ENCODE data around the gene E2F1. TPM values are rescaled to one million over a fixed set of nuclear protein-coding genes. Genes with fewer than 3 reads are reported as not detected.

E2F1 gene
- polyA plus RNA-seq, 1 experiment, result 2.6 TPM

DNA sequence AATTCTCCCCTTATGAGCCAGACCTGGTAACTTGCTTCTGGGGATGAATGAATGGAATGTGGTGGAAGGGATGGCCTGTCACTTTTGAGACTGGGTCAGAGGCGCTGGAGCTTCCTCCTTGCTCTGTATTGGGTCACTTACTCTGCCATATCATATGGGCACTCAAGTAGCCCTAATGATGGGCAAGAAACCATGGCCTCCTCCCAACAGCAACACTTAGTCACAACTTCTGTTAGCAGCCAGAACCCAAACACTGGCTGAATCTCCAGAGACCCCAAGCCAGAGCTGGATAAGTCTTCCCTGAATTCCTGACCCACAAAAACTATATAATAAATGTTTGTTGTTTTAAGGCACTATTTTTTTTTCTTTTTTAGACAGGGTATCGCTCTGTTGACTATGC is 5.5 kb downstream of the E2F1 start:
- no peak for DNase-seq (ENCODE audit: low read depth, low spot score)
- no peaks in the 10 kb centered on the region for H3K9me3 ChIP-seq (ENCODE audit: control insufficient read depth, insufficient read depth, low read length)
- no peak overlapping the region for H3K27ac ChIP-seq (ENCODE audit: low read depth, low read length)
- CTCF ChIA-PET, result interaction anchor here (0.6 to 2.8 kb wide), 2 partner anchors 12 to 112 kb away, joined by 6 to 9 read pairs; no protein-coding TSS in a partner anchor
- no peak overlapping the region for H3K4me3 ChIP-seq (ENCODE audit: low read depth, low read length)
- POLR2A ChIA-PET, result no interaction called here
- TF ChIP-seq, protein P1, sequence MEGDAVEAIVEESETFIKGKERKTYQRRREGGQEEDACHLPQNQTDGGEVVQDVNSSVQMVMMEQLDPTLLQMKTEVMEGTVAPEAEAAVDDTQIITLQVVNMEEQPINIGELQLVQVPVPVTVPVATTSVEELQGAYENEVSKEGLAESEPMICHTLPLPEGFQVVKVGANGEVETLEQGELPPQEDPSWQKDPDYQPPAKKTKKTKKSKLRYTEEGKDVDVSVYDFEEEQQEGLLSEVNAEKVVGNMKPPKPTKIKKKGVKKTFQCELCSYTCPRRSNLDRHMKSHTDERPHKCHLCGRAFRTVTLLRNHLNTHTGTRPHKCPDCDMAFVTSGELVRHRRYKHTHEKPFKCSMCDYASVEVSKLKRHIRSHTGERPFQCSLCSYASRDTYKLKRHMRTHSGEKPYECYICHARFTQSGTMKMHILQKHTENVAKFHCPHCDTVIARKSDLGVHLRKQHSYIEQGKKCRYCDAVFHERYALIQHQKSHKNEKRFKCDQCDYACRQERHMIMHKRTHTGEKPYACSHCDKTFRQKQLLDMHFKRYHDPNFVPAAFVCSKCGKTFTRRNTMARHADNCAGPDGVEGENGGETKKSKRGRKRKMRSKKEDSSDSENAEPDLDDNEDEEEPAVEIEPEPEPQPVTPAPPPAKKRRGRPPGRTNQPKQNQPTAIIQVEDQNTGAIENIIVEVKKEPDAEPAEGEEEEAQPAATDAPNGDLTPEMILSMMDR (IDR thresholded peaks at IDR 0.05; ENCODE audit: low read depth, low read length), result no peak
- H3K27me3 ChIP-seq (ENCODE audit: control insufficient read depth, insufficient read depth, low read length), result no peaks in the 10 kb centered on the region

DNA sequence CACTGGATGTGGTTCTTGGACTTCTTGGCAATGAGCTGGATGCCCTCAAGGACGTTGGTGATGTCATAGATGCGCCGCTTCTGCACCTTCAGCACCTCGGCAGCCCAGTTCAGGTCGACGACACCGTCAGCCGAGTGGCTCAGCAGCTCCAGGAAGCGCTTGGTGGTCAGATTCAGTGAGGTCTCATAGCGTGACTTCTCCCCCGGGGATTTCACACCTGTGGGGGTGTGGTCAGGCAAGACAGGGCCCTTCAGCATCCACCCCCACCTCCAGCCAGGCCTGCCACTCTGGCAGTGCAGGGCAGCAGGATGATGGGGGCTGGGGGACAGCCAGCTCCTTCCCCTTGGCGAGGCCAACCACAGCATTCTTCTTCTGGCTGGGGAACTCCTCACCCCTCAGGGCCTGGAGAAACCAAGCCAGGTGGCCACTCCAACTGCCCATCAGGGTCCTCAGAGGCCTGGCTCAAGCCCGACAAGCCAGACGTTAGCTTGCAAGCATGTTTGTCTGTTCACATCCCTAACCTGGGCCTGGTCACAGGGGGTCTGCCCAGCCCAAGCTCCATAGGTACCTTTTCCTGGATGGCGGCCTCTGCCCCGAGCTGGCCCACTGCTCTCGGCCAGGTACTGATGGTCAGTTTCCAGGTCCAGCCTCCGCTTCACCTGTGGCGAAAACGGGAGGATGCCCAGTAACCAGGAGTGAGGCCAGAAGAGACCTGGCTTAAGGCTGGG is 6.3 kb downstream of the E2F1 start:
- ChIA-PET POLR2A (interaction anchor here (1.0 to 1.2 kb wide), 2 partner anchors 13 to 17 kb away, joined by 3 to 4 read pairs; partner anchors contain the start of gene ACTL10), CTCF (interaction anchor here (2.8 kb wide), 1 partner anchor 12 kb away, joined by 9 read pairs; no protein-coding TSS in a partner anchor)
- TF ChIP-seq, protein P1 (IDR thresholded peaks at IDR 0.05; ENCODE audit: low read depth, low read length), result no peak
- H3K9me3 ChIP-seq (ENCODE audit: control insufficient read depth, insufficient read depth, low read length), result no peaks in the 10 kb centered on the region
- no peak overlapping the region for H3K4me3 ChIP-seq (ENCODE audit: low read depth, low read length)
- DNase-seq (ENCODE audit: low read depth, low spot score), result no peak
- no peak overlapping the region for H3K27ac ChIP-seq (ENCODE audit: low read depth, low read length)
- H3K27me3 ChIP-seq (ENCODE audit: control insufficient read depth, insufficient read depth, low read length), result no peaks in the 10 kb centered on the region

DNA sequence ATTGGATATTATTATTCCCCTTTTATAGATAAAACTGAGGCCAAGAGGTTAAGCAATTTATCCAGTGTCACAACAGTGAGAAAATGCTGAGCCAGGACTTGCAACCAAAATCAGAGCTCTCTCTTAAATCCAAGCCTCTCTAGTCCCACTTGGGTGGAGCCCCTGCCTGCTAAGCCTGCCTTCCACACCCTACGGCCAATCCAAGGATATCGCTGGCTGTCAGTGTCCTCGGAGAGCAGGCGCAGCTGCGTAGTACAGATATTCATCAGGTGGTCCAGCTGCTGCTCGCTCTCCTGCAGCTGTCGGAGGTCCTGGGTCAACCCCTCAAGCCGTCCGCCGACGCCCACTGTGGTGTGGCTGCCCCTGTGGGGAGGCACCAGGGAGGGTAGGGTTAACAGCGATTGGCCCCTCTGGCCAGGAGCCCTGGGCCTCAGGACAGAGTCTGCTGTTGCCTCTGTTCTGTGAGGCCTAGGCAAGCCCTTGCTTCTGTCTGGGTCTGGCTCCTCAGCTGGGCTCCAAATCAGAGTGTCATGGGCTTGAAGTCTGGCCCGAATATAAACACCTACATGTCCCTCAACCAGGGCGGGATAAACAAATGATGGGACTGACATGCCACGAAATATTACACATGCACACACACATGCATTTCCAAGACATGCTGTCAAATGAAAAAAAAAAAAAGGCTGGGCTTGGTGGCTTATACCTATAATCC is 8.0 kb downstream of the E2F1 start:
- Histone ChIP-seq H3K4me3 (ENCODE audit: low read depth, low read length) (no peak overlapping the region), H3K27me3 (ENCODE audit: control insufficient read depth, insufficient read depth, low read length) (no peaks in the 10 kb centered on the region), H3K27ac (ENCODE audit: low read depth, low read length) (no peak overlapping the region), H3K9me3 (ENCODE audit: control insufficient read depth, insufficient read depth, low read length) (no peaks in the 10 kb centered on the region; the same call in 1 of the 2 replicates)
- no peak for DNase-seq (ENCODE audit: low read depth, low spot score)
- ChIA-PET POLR2A (no interaction called here), CTCF (no interaction called here)
- TF ChIP-seq, protein P1 (IDR thresholded peaks at IDR 0.05; ENCODE audit: low read depth, low read length), result no peak

DNA sequence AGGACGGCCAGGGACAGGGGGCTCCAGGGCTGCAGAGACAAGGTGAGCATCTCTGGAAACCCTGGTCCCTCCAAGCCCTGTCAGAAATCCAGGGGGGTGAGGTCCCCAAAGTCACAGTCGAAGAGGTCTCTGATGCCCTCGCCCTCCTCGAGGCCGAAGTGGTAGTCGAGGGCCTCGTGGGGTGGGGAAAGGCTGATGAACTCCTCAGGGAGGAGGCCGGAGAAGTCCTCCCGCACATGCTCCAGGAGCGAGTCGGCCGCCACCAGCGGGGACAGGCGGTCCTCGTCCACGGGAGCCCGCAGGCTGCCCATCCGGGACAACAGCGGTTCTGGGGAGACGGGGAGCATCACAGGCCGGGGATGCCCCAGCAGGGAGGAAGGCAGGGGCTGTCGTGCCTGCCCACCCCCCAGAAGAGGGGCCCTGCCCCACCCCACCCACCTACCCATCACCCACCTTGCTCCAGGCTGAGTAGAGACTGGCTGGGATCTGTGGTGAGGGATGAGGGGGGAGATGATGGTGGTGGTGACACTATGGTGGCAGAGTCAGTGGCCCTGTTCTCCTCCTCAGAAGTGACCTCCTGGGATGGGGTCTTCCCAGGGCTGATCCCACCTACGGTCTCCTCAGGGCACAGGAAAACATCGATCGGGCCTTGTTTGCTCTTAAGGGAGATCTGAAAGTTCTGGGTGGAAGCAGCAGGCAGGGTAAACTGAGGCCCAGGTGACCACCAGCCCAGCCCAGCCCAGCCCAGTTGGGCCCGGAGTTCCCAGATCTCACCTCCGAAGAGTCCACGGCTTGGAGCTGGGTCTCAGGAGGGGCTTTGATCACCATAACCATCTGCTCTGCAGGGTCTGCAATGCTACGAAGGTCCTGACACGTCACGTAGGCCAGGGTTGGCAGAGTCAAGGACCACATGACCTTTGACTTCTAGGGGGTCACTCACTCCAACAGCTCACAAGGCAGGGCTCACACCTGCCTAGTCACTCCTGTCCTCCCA is 9.2 kb downstream of the E2F1 start:
- Histone ChIP-seq H3K27ac (ENCODE audit: low read depth, low read length) (no peak overlapping the region), H3K4me3 (ENCODE audit: low read depth, low read length) (no peak overlapping the region), H3K27me3 (ENCODE audit: control insufficient read depth, insufficient read depth, low read length) (no peaks in the 10 kb centered on the region), H3K9me3 (ENCODE audit: control insufficient read depth, insufficient read depth, low read length) (no peaks in the 10 kb centered on the region; the same call in 1 of the 2 replicates)
- ChIA-PET POLR2A (no interaction called here), CTCF (no interaction called here)
- TF ChIP-seq, protein P1 (IDR thresholded peaks at IDR 0.05; ENCODE audit: low read depth, low read length), result no peak
- no peak for DNase-seq (ENCODE audit: low read depth, low spot score)

Data from AG04450 (cell line).